NCI-H1092 treated with DMSO at 0.1 percent for 48 hours (cell line): Measurements from ENCODE around the gene KMT5C.
"Not testable (repeated sequence)": the region's sequence is repeated elsewhere in the genome, so short reads cannot be mapped to it uniquely, and the experiment has no call there.

ENCODE experiments used
- DNase-seq: peaks from one replicate; lab custom pipeline; 2025; lab: John Stamatoyannopoulos, UW

The KMT5C gene

DNA sequence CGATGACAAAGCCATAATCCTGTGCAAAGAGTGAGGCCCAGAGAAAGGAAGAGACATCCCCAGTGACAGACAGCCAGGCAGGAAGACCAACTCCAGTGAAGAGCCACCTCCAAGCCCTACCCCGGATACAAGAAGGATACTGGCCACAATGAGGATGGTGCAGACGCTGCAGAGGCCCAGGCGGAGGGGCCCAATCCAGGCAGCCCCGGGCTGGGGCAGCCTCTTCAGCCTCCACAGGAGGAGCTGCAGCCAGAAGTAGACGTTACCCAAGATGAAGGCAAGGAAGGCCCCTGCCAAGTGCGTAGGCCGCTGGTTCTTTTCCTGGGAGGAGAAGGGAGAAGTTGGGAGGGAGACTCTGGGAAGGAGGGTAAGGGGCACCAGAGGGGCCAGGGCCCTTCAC, 23.0 kb upstream of the KMT5C start:
- no peak for DNase-seq

GRCh38 chr19:55319785-55320184, 19.9 kb upstream of the KMT5C start:
- DNase-seq, result peak; percentile 0

DNA sequence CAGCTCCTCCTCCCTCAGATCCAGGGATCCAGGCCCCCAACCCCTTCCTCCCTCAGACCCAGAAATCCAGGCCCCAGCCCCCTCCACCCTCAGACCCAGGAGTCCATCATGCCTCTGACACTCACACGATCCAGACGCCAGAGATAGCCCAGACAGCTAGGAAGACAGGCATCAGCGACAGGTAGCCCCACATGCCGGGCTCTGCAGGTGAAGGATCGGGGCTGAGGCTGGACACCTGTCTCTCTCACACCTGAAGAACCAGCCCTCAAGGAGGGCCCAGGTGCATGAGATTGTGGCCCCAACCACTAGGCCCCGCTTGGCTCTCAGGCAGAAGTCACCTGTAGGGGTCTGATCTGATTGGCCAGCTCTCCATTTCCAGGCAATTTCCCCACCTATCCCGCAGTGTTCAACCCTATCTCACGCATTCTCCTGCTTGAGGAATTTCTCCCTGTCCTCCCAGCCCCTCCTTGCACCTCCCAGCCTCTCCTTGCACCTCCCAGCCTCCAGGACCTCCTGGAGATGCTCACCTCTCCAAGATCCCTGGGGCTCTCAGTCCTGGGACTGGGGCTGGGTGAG, 18.7 kb upstream of the KMT5C start:
- no peak for DNase-seq

- DNase-seq, result no peak
These were observed 18.1 kb upstream of the KMT5C start for GRCh38 chr19:55321466-55322137.

- no peak for DNase-seq
These were observed 17.3 kb upstream of the KMT5C start for GRCh38 chr19:55322204-55322885.

- DNase-seq, result no peak
These were observed 15.0 kb upstream of the KMT5C start for GRCh38 chr19:55324662-55325061.

DNA sequence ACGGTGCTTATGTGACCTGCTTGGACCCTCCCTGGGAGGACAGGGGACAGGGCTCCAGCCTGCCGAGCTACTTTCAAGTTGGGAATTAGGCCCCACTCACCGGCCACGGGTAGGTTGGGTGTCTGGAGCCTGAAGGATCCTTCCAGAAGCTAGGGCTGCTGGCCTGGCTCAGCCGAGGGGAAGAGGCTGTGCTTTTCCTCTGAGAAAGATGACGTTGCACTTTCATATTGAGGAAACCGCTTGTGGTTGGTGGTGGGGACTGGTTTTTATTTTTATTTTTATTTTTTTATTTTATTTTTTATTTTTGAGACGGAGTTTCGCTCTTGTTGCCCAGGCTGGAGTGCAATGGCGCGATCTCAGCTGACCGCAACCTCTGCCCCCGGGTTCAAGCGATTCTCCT, 14.5 kb upstream of the KMT5C start, which contains the start of gene TMEM150B:
TSS of gene TMEM150B (minus strand) at position 170 of the 400 bp plus-strand sequence. CDS start 4,305 bp downstream, outside the sequence.
- DNase-seq, result no peak

DNA sequence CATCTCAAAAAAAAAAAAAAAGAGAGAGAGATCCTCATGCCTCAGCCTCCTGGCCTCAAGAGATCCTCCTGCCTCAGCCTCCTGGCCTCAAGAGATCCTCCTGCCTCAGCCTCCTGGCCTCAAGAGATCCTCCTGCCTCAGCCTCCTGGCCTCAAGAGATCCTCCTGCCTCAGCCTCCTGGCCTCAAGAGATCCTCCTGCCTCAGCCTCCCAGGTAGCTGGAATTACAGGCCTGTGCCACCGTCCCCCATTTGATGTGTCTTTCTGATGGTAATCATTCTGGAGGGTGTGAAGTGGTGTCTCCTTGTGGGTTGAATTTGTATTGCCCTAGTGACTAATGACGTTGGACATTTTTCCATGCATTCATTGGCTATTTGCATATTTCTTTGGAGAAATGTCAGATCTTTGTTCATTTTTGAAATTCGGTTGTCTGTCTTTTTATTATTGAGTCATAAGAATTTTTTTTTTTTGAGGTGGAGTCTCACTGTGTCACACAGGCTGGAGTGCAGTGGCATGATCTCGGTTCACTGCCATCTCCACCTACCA, 10.8 kb upstream of the KMT5C start:
- not testable (repeated sequence) for DNase-seq

- not testable (repeated sequence) for DNase-seq
These were observed 9.9 kb upstream of the KMT5C start for GRCh38 chr19:55329791-55330190.

DNA sequence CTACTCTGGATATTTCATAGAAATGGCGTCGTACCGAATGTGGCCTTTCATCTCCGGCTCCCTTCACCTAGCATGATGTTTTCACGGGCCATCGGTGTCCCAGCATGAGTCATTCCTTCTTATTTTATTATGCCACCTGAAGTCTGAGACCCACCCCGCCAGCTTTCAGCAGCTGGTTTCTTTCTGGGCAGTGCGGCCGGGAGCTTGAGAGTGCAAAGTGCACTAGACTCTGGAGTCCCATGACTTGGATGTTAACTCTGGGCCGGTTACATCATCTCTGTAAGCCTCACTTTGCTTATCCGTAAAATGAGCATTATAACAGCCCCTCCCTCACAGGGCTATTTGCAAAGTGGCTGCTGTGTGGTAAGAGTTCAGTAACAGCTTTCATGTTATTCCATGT, 5.8 kb upstream of the KMT5C start:
- no peak for DNase-seq

GRCh38 chr19:55336101-55336500, 3.6 kb upstream of the KMT5C start:
- no peak for DNase-seq

GRCh38 chr19:55339889-55340783, 460 bp downstream of the KMT5C start:
- no peak for DNase-seq

DNA sequence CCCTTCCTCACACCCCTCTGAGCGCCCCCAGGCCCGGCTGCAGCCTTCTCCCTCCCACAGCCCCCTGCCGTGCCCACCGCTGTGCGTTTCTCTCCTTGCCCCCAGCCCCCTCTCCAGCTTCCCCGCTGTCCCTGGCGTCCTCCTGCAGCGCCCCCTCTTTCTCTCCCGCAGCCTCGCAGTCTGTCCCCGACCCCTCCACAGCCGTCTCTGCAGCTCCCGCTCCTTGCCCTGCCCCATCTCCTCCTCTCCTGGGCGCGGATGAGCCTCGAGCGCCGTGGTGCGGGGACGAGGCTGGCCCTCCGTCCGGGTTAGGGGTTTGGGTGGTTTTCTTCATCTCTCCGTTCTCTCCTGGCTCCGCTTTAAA, 1.1 kb downstream of the KMT5C start:
- DNase-seq, result peak; percentile 55

DNA sequence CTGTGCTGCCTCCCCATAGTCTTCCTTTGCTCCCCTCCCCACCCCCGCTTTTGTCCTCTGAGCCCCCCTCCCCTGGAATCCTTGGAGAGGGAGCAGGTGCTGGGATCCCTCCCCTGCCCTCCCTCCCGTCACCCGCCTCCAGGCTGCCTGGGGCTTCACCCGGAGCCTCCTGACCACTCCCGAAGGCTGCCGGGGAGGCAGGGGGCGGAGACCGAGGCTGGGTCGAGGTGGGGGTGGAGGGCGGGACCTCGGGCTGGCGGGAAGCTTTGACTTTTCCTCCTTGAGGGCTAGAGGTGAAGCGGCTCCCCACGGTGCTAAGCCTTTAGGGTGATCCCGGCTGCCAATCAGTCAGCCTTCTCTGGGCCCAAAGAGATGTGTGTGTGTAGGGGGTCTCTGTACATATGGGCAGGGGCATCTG, 1.5 kb downstream of the KMT5C start:
- no peak for DNase-seq

GRCh38 chr19:55341595-55342531, 2.2 kb downstream of the KMT5C start:
- no peak for DNase-seq

- peak; percentile 44 for DNase-seq
These were observed 4.8 kb downstream of the KMT5C start for GRCh38 chr19:55344444-55344843.

GRCh38 chr19:55345101-55345817, 5.6 kb downstream of the KMT5C start:
- DNase-seq, result no peak

DNA sequence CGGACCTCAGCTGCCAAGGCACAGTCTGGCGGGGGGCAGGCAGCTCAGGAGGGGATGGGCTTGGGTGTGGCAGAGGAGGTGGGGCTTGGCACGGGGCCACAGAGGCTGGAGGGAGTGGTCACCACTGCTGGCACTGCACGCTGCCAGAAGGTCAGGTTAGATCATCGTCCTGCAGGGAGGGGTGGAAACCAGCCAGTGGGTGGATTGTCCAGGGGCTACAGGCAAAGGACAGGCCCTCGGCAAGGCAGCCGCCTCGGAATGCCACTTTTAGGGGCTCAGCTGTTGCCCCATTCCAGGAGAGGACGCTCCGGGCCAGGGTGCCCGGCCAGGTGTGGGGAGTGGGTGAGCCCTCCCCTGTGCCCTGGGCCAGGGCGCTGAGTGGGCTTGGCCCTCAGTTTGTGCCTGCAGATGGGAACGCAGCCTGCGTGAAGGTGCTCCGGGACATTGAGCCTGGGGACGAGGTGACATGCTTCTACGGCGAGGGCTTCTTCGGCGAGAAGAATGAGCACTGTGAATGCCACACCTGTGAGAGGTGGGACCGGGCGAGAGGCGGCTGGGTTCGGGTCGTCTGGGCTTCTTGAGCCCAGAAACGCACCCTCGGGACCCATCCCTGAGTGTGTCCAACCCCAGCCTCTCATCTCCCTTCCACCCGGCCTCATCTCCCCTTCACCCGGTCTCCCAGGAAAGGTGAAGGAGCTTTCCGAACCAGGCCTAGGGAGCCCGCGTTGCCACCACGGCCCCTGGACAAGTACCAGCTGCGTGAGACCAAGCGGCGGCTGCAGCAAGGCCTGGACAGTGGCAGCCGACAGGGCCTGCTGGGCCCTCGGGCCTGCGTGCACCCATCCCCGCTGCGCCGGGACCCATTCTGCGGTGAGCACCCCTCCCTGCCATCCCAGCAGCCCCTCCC, 6.4 kb downstream of the KMT5C start:
- no peak for DNase-seq
